HG03457 (cell line): ENCODE results near the gene CADM1.

ENCODE experiments used
- ATAC-seq: cut with Tn5 transposase; IDR thresholded peaks from one replicate; pipeline ENCODE4 v1.9.1; 2021; ENCODE audit warnings: moderate number of reproducible peaks; ENCODE audit not compliant: unreplicated experiment

CADM1 gene

GRCh38 chr11:115363426-115363825, 140.8 kb downstream of the CADM1 start:
- no peak for ATAC-seq

- ATAC-seq, result no peak
Observed at GRCh38 chr11:115362997-115363396, 141.2 kb downstream of the CADM1 start.

- ATAC-seq, result no peak
Observed at GRCh38 chr11:115361025-115361424, 143.2 kb downstream of the CADM1 start.

- no peak for ATAC-seq
Observed at GRCh38 chr11:115360186-115360824, 143.9 kb downstream of the CADM1 start.

DNA sequence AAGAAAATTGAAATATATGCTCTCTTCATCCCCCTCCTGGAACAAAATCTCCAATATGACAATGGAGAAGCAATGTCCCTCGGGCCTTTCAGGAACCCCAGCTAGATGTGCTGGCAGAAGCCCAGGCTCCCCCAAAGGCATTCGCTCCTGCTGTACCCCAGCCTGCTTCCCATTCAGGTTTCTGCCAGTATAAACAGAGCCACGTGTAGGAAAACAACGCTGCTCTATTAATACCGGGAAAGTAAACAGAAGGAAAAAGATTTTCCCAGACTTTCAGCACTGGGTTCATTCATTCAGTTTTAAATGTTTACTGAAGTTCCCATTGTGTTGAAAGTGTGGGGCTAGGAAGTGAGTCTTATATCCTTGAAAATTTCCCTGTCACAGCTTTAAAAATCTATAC, 147.1 kb downstream of the CADM1 start:
- no peak for ATAC-seq

GRCh38 chr11:115352805-115353485, 151.3 kb downstream of the CADM1 start:
- no peak for ATAC-seq

GRCh38 chr11:115349335-115350017, 154.7 kb downstream of the CADM1 start:
- ATAC-seq, result no peak

- no peak for ATAC-seq
Observed at GRCh38 chr11:115348416-115348815, 155.8 kb downstream of the CADM1 start.

GRCh38 chr11:115347106-115347505, 157.1 kb downstream of the CADM1 start:
- ATAC-seq, result no peak

- no peak for ATAC-seq
Observed at GRCh38 chr11:115345840-115346239, 158.4 kb downstream of the CADM1 start.

GRCh38 chr11:115345361-115345760, 158.9 kb downstream of the CADM1 start:
- ATAC-seq, result no peak

- ATAC-seq, result no peak
Observed at GRCh38 chr11:115344846-115345245, 159.4 kb downstream of the CADM1 start.

GRCh38 chr11:115342142-115342541, 162.1 kb downstream of the CADM1 start:
- no peak for ATAC-seq

DNA sequence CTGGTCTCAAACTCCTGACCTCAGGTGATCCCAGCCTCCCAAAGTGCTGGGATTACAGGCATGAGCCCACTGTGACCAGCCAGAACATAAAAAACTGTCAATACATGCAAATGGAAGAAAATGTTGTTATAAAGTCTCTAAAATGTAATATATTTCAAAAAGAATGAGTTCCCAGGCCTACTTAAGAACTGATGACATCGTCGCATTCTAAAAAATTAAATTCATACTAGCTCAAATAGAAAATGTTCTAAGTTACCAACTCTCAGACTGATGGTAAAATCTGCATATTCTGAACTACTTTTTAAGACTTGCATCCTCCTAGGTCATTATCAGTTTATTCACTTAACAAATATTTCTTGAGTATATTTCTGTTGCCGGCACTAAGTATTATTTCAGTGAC, 163.3 kb downstream of the CADM1 start:
- ATAC-seq, result no peak

DNA sequence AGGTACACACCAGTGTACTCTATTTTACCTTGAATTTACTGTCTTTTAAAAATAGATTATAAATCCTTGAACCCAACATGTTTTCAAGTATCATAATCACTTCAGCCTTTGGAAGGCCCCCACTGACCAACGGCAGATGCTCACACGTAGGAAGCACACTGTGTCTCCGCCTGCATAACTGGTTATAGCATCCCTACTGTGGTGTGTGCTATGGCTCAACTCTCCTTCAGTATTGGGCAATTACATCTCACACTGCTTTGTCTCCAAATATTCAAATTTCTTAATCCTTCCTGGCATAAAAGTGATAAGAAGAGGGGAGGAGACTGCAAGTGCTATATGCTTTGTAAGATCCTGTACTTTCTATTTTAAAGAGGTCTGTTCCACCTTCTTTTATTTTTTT, 165.7 kb downstream of the CADM1 start:
- ATAC-seq, result no peak

- no peak for ATAC-seq
Observed at GRCh38 chr11:115334932-115335788, 169.1 kb downstream of the CADM1 start.

DNA sequence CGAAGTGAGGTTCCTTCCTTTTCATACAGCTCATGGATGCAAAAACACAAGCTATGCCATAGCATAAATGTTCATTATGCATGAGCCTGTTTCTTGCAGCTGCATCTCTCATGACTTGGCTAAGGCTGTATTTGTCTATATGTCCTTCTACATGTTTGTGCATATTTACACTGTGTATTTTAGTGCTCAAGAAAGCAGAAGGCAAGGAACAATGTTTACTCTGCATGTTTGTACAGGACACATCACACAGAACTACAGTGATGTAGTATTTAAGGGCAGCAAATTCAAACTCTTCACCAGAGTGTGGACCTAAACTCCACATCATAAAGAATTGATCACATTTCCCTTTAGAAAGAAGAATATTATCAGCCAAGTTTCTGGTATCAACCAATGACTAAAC, 170.3 kb downstream of the CADM1 start:
- no peak for ATAC-seq

DNA sequence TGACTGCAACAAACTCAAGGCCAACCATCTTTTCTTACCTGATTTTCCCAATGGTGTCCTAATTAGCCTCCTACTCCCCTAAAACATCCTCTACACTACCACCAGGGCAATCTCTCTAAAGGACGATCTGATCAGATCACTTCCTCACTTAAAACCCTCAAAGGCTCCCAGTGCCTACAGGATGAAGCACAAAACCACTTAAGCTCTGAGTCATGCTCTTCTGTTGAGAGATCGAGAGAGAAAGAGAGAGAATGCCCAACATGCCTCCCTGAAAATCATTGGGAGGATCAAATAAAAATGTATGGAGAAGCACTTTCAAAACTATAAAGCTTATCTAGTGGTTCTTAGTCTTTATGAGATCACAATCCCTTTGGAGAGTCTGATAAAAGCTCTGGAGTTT, 171.1 kb downstream of the CADM1 start:
- no peak for ATAC-seq

GRCh38 chr11:115330684-115331482, 173.3 kb downstream of the CADM1 start:
- ATAC-seq, result no peak

GRCh38 chr11:115326526-115326925, 177.7 kb downstream of the CADM1 start:
- ATAC-seq, result no peak
